Tibial nerve (tissue), 3 donors: ENCODE measurements around the gene BCAS1.

Experiments used
- POLR2A ChIP-seq, 2 donors: fragments of 450-650 bp; IDR thresholded peaks; one replicate each; pipeline ENCODE4 v1.6.1; 2017; ENCODE audit warnings: antibody characterized with exemption in 2 of 2, mild to moderate bottlenecking in 2 of 2, moderate library complexity in 2 of 2
- TF ChIP-seq, protein P1 (sequence below), 5 experiments: fragments of 200-600 bp in 3 of 5; fragments of 450-650 bp in 2 of 5; sonication (generic) in 3 of 5; IDR thresholded peaks; one replicate each; pipeline ENCODE4 v1.5.1; 2016 to 2019; ENCODE audit warnings: antibody characterized with exemption in 5 of 5, mild to moderate bottlenecking in 3 of 5, moderate library complexity in 2 of 5

DNA sequence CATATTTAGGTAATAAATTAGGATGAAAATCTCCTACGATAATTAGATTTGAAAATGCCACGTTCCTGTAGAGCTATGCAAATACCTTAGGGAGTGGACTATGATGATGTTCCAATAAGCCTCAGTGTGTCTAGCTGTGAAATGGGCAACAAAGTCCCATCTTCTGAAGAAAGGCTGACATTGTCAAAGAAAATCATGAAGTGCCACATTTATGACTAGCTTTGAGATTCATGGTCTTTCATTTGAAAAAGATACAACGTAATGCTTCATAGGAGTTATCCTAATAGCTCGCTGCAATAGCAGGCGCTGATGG is 23.8 kb upstream of the BCAS1 start:
- no peak for TF ChIP-seq POLR2A (IDR thresholded peaks at IDR 0.05)
- TF ChIP-seq, protein P1, sequence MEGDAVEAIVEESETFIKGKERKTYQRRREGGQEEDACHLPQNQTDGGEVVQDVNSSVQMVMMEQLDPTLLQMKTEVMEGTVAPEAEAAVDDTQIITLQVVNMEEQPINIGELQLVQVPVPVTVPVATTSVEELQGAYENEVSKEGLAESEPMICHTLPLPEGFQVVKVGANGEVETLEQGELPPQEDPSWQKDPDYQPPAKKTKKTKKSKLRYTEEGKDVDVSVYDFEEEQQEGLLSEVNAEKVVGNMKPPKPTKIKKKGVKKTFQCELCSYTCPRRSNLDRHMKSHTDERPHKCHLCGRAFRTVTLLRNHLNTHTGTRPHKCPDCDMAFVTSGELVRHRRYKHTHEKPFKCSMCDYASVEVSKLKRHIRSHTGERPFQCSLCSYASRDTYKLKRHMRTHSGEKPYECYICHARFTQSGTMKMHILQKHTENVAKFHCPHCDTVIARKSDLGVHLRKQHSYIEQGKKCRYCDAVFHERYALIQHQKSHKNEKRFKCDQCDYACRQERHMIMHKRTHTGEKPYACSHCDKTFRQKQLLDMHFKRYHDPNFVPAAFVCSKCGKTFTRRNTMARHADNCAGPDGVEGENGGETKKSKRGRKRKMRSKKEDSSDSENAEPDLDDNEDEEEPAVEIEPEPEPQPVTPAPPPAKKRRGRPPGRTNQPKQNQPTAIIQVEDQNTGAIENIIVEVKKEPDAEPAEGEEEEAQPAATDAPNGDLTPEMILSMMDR (IDR thresholded peaks at IDR 0.05): no peak
